Measurements from ENCODE around the gene MRPL10.

- TF ChIP-seq CTCF (IDR thresholded peaks at IDR 0.05) (no peak), POLR2A (IDR thresholded peaks at IDR 0.05) (no peak)
Measured at GRCh38 chr17:47812146-47812920, 19.0 kb downstream of the MRPL10 start.

Measured in right lobe of liver (tissue), 4 donors.